Activated CD4-positive, CD25-positive, alpha-beta regulatory T cell (primary cell): ENCODE measurements around the gene HAGHL.
A peak's percentile ranks its signal among the peaks of the same experiment; 100 is the strongest.
"Not testable (repeated sequence)": the region's sequence is repeated elsewhere in the genome, so short reads cannot be mapped to it uniquely, and the experiment has no call there.

Experiments
- DNase-seq, 4 experiments: peaks; one replicate each; lab custom pipeline; 2025; lab: John Stamatoyannopoulos, UW

Gene HAGHL

DNA sequence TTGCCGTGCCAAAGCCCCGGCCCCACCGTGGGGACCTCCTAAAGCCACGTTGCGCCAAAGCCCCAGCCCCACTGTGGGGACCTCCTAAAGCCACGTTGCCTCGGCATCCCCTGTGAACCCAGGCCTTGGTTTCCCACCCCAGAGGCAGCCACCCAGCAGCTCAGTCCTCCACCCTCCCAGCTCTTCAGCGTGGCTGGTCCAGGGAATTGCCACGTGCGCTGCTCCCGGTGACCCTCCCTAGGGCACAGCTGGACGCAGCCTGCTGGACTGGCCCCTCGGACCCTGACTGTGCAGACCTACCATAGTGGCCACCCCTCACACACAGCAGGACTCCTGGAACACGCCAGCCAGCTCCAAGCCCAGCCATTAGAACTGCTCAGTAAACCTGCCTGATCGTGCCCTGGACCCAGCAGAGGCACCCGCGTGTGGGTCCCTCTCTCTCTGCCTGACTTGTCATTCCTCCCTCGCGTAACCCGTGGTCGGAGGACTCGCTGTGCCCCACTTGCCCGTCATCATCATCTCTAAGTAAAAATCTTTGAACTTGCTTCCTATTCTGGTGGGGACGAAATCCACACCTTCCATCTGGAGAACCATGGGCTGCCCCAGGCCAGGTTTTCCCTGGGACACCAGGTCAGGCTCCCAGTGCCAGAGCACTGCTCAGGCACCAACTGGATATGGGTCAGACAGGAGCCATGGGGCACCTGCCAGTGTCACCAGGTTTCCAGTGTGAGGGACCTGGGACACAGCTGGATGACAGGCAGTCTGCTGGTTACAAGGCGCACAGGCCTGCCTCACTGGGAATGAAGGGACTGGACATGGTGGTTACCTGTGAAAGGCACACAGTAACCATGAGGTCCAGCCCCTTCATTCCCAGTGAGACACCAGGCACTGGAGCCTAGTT, 8.3 kb downstream of the HAGHL start:
- DNase-seq = no peak

DNA sequence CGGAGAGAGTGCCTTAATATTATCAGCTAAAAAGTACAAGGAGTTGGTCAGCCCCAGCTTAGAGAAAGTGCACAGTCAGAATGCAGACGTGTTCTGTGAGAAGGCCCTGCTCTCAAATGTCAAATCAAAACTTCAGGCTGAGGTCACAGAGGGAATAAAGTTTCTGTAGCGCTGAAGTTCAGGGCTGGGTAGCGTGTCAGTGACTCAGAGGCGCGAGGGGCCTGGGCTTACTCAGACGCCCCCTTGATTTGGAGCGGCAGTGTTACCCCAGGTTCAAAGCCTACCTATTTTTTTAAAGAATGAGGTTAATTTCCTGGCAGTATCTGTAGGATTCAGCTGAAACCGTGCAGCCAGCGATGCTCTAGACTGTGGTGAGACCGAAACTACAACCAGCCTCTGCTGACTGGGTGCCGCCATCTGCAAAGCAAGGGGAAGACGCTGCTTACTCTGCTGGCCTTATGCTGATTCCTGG, 9.1 kb downstream of the HAGHL start:
- DNase-seq = peak in 1 of 4 experiments; percentile 25

DNA sequence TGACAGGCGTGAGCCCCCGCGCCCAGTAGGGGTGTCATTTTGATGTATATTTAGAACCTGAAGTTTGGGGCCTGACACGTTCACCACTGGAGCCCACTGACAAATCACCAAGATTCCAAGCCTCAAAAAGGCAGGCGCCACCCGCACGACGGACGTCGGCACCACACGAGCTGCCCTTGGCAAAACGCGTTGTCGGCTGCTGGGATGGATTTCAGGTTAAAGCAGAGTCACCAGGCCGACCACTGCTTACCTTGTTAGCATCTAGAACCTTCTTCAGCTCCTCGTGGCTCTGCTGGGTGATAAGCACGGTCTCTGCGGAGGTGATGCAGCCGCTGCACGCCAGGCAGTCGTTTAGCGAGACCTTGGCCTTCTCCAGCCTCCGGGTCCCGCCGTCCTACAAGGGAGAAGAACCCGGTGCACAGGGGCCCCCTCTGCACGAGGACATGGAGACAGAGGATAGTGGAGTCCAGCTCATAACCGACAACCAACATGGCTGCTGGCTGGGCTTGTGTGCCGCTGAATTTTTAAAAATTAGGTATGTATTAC, 10.1 kb downstream of the HAGHL start:
- DNase-seq = no peak

GRCh38 chr16:739560-740458, 12.9 kb downstream of the HAGHL start:
- DNase-seq = no peak

DNA sequence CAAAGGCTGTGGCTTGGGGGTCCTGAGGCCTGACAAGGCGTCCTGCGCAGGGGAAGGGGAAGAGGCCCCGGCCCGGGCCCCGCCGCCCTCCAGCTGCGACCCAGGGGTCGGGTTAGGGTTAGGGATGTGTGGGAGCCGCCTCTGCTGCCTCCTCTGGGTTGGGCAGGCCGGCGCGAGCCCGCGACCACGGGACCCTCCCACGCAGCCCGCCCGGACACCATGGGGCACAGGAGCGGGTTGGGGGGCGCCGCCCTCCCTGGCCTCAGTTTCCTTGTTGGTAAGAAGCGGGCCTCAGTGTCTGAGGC, 13.5 kb downstream of the HAGHL start:
- no peak for DNase-seq

DNA sequence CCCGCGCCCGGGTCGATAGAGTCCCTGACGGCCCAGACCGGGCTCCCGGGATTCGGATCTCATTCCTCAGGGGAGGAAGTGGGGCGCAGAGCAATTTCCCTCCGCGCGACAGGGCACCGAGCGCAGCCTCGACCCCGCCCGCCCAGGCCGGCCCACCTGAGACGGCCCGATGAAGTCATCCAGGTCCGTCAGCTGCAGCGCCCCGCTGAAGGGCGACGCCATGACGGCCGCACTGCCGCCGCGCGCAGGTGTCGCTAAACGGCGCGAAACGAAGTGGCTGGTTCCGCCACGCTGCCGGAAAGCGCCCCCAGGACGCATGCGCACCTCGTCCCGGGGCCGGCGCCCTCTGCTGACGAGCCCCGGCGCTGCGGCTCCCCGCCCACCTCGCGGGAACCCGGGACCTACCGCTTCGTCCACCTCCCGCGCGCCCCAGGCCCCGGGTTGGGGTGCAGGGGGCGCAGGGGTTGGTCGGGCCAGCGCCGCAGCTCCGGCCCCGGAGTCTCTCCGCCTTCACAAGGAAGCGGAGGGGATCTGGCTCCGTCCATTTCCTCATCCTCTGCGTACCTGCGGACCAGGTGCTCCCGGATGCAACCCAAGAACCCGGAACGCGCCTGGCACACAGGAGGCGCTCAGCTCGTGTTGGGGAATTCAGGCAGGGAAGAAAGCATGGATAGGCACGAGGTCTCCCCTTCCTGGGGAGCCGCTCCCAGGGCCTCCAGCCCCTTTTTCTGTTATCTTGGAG, 14.0 kb downstream of the HAGHL start, which contains the start of gene CIAO3:
CIAO3 (minus strand) TSS at position 234 of the 742 bp plus-strand sequence; CDS start at position 222, 12 bp downstream.
- DNase-seq = peak; percentile 83 to 87 (median 85)

DNA sequence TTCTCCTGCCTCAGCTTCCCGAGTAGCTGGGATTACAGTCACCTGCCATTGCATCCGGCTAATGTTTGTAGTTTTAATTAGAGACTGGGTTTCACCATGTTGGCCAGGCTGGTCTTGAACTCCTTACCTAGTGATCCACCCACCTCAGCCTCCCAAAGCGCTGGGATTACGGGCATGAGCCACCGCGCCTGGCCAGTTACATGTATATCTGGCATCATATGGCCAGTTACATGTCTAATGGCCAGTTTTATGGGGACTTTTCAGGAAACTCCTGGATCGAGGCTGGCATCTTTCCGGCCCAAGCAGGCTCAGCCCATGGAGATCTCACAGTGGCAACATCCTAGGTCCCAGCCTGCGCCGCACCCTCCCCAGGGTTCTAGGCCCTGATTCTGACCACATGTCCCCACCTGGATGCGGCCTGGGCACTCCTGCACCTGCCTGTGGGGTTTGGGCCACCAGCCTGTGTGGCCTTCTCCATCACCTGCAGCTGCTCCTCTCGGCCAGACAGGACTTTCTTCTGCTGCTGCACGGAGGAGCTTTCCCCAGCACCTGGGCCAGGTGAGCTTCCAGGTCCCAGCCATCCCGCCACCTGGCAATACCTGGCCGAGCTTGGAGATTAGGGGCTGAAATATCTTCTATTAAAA, 15.2 kb downstream of the HAGHL start:
- no peak for DNase-seq

- DNase-seq = not testable (repeated sequence)
Measured at GRCh38 chr16:742894-743293, 16.0 kb downstream of the HAGHL start.

GRCh38 chr16:743794-744500, 17.0 kb downstream of the HAGHL start:
- DNase-seq = no peak

- DNase-seq = no peak
Measured at GRCh38 chr16:745739-746138, 18.8 kb downstream of the HAGHL start.

DNA sequence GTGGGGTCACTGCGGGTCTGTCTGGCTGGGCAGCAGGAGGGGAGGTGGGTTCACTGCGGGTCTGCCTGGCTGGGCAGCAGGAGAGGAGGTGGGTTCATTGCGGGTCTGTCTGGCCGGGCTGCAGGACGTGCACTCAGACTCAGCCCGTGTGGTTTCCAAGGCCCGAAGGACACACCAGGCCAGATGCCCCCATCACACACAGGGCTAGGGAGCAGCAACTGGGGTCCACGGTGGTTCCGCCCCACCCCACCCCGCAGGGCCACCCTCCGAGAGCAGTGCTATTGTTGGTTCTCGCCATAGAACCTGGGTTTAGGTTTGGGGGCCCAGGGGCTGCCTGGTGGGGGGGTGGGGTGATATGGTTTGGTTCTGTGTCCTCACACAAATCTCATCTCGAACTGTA, 19.7 kb downstream of the HAGHL start:
- DNase-seq = no peak

GRCh38 chr16:747978-748746, 21.3 kb downstream of the HAGHL start:
- no peak for DNase-seq

DNA sequence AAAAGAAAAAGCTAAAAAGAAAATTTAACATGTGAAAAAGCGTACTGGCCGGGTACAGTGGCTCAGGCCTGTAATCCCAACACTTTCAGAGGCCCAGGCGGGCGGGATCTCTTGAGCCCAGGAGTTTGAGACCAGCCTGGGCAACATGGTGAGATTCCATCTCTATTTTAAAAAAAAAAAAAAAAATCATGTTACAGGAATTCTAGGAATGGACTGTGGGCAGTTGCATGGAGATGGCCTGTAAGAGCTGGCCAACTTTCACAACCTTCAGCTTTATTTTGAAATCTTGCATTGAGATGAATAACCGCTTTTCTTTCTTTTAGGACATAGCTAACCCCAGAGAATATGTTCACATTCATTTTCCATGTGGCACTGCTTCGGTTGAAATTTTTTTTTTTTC, 22.1 kb downstream of the HAGHL start:
- DNase-seq = no peak

- DNase-seq = no peak
Measured at GRCh38 chr16:750485-750884, 23.6 kb downstream of the HAGHL start.

- DNase-seq = no peak
Measured at GRCh38 chr16:751152-752006, 24.5 kb downstream of the HAGHL start.

DNA sequence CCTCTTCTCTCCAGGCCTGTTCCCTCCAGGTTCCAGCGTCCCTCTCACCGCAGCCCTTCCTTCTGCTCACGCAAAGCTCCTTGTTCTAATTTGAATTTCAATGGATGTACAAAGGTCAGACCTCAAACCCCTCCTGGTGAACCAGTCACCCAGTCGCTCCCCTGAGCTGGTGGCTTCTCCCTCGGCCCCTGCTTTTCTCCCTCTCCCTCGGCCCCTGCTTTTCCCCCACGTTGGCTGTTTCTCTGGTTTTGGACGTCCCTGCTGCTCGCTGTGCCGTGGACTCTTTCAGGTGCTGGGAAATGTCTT, 25.1 kb downstream of the HAGHL start:
- DNase-seq = no peak

DNA sequence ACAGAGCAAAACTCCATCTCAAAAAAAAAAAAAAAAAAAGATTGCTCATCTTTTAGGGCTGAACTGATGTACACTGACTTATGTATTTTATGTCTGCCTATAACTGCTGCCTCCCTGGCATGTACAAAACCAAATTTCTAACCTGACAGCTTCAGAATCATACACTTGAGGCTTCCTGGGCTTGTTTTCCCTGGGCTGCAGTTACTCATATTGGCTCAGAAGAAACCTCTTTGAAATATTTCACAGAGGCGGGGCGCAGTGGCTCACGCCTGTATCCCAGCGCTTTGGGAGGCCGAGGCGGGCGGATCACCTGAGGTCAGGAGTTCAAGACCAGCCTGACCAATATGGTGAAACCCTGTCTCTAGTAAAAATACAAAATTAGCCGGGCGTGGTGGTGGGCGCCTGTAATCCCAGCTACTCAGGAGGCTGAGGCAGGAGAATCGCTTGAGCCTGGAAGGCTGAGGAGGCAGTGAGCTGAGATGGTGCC, 27.3 kb downstream of the HAGHL start:
- DNase-seq = not testable (repeated sequence)

- no peak for DNase-seq
Measured at GRCh38 chr16:754656-755055, 27.8 kb downstream of the HAGHL start.

GRCh38 chr16:756428-756827, 29.5 kb downstream of the HAGHL start:
- no peak for DNase-seq
